ENCODE data around the gene CYP2E1.
"Not testable (repeated sequence)": the region's sequence is repeated elsewhere in the genome, so short reads cannot be mapped to it uniquely, and the experiment has no call there.

Gene CYP2E1

DNA sequence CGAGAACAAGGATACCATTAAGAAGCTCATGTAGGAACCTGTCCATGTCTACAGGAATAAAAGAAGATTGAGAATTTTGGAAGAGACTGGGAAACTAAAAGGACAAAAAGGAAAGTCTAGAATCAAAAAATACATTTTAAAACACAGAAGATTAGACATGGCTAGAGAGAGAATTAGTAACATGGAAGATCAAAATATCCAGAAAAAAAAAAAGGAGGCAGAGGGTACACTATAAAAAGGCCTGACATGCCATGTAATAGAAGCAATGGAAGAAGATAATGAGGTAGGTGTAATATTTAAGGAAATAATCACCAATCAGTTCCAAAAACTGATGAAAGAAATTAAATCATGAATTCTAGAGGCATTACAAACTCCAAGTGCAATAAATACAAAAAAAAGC is 46.3 kb downstream of the CYP2E1 start:
- not testable (repeated sequence) for DNase-seq

DNA sequence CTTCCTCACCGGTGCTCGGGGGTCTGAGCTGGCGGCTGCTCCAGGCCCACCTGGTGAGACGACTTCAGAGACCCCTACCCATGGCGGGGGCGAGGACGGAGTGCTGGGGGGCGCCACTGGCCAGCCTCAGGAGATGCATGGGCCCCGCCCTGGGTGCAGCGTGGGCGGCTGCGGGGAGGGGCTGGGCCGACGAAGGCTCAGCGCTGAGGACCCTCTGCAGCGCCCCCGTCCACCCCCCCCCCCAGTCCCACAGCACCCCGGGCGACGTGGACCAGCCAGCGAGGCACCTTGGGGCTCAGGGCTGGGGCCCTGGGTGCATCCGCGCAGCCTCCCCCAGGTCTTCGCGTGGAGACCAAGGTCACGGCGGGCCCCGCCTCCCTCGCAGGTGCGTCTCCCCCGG is 49.9 kb downstream of the CYP2E1 start:
- DNase-seq: not testable (repeated sequence)
